ENCODE data around the gene CD99. TPM values are rescaled to one million over a fixed set of nuclear protein-coding genes. Genes with fewer than 3 reads are reported as not detected.
"Not testable (repeated sequence)": the region's sequence is repeated elsewhere in the genome, so short reads cannot be mapped to it uniquely, and the experiment has no call there.

Gene CD99
- total and polyA plus RNA-seq, 2 experiments from 2014 or later, result 467 to 474 TPM

- no peak overlapping the region for H3K4me3 ChIP-seq
- TF ChIP-seq CTCF (IDR thresholded peaks at IDR 0.05; ENCODE audit: low read depth, low read length), result no peak
- H3K27ac ChIP-seq, result no peak overlapping the region
- DNase-seq (ENCODE audit: low read depth in 1 of 2, low spot score in 1 of 2), result peak in 1 of 2 donors; percentile 57
- no peaks in the 10 kb centered on the region for H3K9me3 ChIP-seq (ENCODE audit: low read depth)
- H3K4me1 ChIP-seq (ENCODE audit: low read depth), result peaks cover 3% of the 10 kb centered on the region
- no peaks in the 10 kb centered on the region for H3K27me3 ChIP-seq
- no peaks in the 10 kb centered on the region for H3K36me3 ChIP-seq
Observed at GRCh38 chrX:2767631-2768455, 76.7 kb downstream of the CD99 start.

GRCh38 chrX:2769615-2770014 is 78.5 kb downstream of the CD99 start:
- no peaks in the 10 kb centered on the region for H3K27me3 ChIP-seq
- H3K36me3 ChIP-seq, result no peaks in the 10 kb centered on the region
- DNase-seq (ENCODE audit: low read depth in 1 of 2, low spot score in 1 of 2), result no peak
- H3K4me1 ChIP-seq (ENCODE audit: low read depth), result peaks cover 3% of the 10 kb centered on the region
- no peak overlapping the region for H3K4me3 ChIP-seq
- H3K9me3 ChIP-seq (ENCODE audit: low read depth), result no peaks in the 10 kb centered on the region
- no peak for TF ChIP-seq CTCF (IDR thresholded peaks at IDR 0.05; ENCODE audit: low read depth, low read length)
- no peak overlapping the region for H3K27ac ChIP-seq

GRCh38 chrX:2773166-2774055 is 82.3 kb downstream of the CD99 start:
- H3K4me1 ChIP-seq (ENCODE audit: low read depth); H3K27ac ChIP-seq; H3K9me3 ChIP-seq (ENCODE audit: low read depth); H3K36me3 ChIP-seq; DNase-seq (ENCODE audit: low read depth in 1 of 2, low spot score in 1 of 2); H3K4me3 ChIP-seq; H3K27me3 ChIP-seq: not testable (repeated sequence)

- H3K4me3 ChIP-seq, result no peak overlapping the region
- TF ChIP-seq CTCF (IDR thresholded peaks at IDR 0.05; ENCODE audit: low read depth, low read length), result no peak
- no peak overlapping the region for H3K27ac ChIP-seq
- H3K27me3 ChIP-seq, result no peaks in the 10 kb centered on the region
- no peaks in the 10 kb centered on the region for H3K9me3 ChIP-seq (ENCODE audit: low read depth)
- no peaks in the 10 kb centered on the region for H3K36me3 ChIP-seq
- H3K4me1 ChIP-seq (ENCODE audit: low read depth), result no peaks in the 10 kb centered on the region
- no peak for DNase-seq (ENCODE audit: low read depth in 1 of 2, low spot score in 1 of 2)
Observed at GRCh38 chrX:2774057-2774456, 83.0 kb downstream of the CD99 start.

- no peaks in the 10 kb centered on the region for H3K9me3 ChIP-seq (ENCODE audit: low read depth)
- no peak for DNase-seq (ENCODE audit: low read depth in 1 of 2, low spot score in 1 of 2)
- no peaks in the 10 kb centered on the region for H3K36me3 ChIP-seq
- no peaks in the 10 kb centered on the region for H3K4me1 ChIP-seq (ENCODE audit: low read depth)
- no peak for TF ChIP-seq CTCF (IDR thresholded peaks at IDR 0.05; ENCODE audit: low read depth, low read length)
- no peak overlapping the region for H3K4me3 ChIP-seq
- H3K27me3 ChIP-seq, result no peaks in the 10 kb centered on the region
- H3K27ac ChIP-seq, result no peak overlapping the region
Observed at GRCh38 chrX:2774776-2775175, 83.7 kb downstream of the CD99 start.

GRCh38 chrX:2780472-2781225 is 89.6 kb downstream of the CD99 start:
- H3K27ac ChIP-seq; H3K9me3 ChIP-seq (ENCODE audit: low read depth); H3K27me3 ChIP-seq; H3K36me3 ChIP-seq; H3K4me3 ChIP-seq; DNase-seq (ENCODE audit: low read depth in 1 of 2, low spot score in 1 of 2); H3K4me1 ChIP-seq (ENCODE audit: low read depth): not testable (repeated sequence)

Measured in cardiac muscle cell (in vitro differentiated cells and primary cell).